Astrocyte (in vitro differentiated cells and primary cell): ENCODE data around the gene SLC7A6OS.

Experiments
- CTCF ChIP-seq: IDR thresholded peaks from 2 replicates; pipeline ENCODE4 v1.5.1; 2011; ENCODE audit warnings: low read depth, mild to moderate bottlenecking, inconsistent platforms, low read length, moderate library complexity; ENCODE audit not compliant: insufficient read depth
- EZH2 ChIP-seq: IDR thresholded peaks from 2 replicates; pipeline ENCODE4 v1.6.1; 2012; ENCODE audit warnings: mild to moderate bottlenecking, low read length, inconsistent platforms; ENCODE audit not compliant: insufficient read depth

GRCh38 chr16:68348639-68349445, 38.1 kb upstream of the SLC7A6OS start:
- TF ChIP-seq CTCF (no peak), EZH2 (no peak)
